C4-2B (cell line): ENCODE data around the gene PDLIM5.

Source experiments
- CTCF ChIP-seq: fragments of 450-650 bp; conservative IDR thresholded peaks from 2 replicates; pipeline ENCODE4 v1.5.1; 2017; ENCODE audit warnings: mild to moderate bottlenecking
- ZFX ChIP-seq: fragments of 450-650 bp; IDR thresholded peaks from 2 replicates; pipeline ENCODE4 v1.6.1; 2017

- TF ChIP-seq CTCF (no peak), ZFX (no peak)
Observed at GRCh38 chr4:94639298-94639697, 187.6 kb downstream of the PDLIM5 start.
